BJ (cell line): Measurements from ENCODE around the gene CIB4. TPM values are rescaled to one million over a fixed set of nuclear protein-coding genes. Genes with fewer than 3 reads are reported as not detected.

Source experiments
- CTCF ChIA-PET: fragments of 350-600 bp; formaldehyde crosslinking; extraction: SDS; loops from one replicate; lab custom pipeline; 2021; ENCODE audit warnings: antibody characterized with exemption, inconsistent platforms; lab: Yijun Ruan, JAX
- POLR2A ChIA-PET: fragments of 300-600 bp; sonication (Branson Sonifier 250); formaldehyde crosslinking; extraction: SDS; loops from one replicate; lab custom pipeline; 2021; ENCODE audit warnings: antibody characterized with exemption; lab: Charles Lee
- DNase-seq: peaks from one replicate; pipeline ENCODE4 v3.0.0-alpha.2; 2011; ENCODE audit warnings: low read depth
- H3K27me3 ChIP-seq: 2 replicates; pipeline ENCODE4 v1.6.0; 2011; ENCODE audit warnings: low read length; ENCODE audit not compliant: control insufficient read depth, insufficient read depth
- H3K36me3 ChIP-seq: 2 replicates; pipeline ENCODE4 v1.5.1; 2011; ENCODE audit warnings: low read length; ENCODE audit not compliant: control insufficient read depth, insufficient read depth
- H3K4me3 ChIP-seq: 2 replicates; pipeline ENCODE4 v1.5.1; 2011; ENCODE audit warnings: low read depth, mild to moderate bottlenecking, control low read depth, low read length
- CTCF ChIP-seq: IDR thresholded peaks from 2 replicates; pipeline ENCODE4 v1.5.1; 2011; ENCODE audit warnings: low read depth, mild to moderate bottlenecking, control low read depth, inconsistent platforms, low read length, moderate library complexity; ENCODE audit not compliant: insufficient read depth
- polyA plus RNA-seq: library from polyadenylated mRNA; depleted of rRNA; stranded (reverse); fragments of >200 nt; gene quantifications from 2 replicates; pipeline ENCODE4 v1.2.3, GENCODE V29; 2011

Gene CIB4
- polyA plus RNA-seq, 1 experiment, result not detected

DNA sequence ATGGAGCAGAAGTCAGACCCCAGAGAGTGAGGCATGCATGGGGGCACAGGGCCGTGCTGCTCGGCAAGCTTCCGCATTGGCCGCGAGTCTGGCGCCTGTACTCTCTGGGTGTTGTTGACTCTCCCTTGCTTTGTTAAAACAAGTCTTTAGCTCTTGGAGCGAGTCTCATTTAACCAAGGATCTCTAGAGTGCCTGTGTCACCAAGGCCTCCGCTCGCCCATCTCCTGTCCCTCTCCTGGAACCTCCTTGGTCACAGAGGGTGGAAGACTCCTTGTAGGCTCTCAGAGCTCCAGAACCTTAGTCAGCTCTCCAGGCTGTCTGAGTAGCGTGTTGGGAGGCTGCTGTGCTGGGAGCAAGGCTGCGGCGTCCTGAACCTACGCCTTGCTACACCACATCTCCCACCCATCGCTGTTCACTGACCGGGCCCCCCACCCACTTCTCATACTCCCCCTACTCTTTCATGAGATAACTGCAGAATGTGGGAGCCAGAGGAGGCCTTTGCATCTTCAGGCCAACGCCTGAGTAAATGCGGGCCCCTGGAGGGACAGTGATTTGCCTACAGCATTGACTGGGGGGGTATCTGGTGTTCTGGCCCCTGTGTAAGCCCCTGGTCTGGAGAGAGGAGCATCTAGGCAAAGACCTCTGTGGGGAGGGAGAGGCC, 66.1 kb downstream of the CIB4 start:
- POLR2A ChIA-PET, result no interaction called here
- Histone ChIP-seq H3K36me3 (no peaks in the 10 kb centered on the region), H3K27me3 (peaks cover 21% of the 10 kb centered on the region), H3K4me3 (no peak overlapping the region)
- TF ChIP-seq CTCF, result no peak
- DNase-seq, result no peak
- CTCF ChIA-PET, result interaction anchor here (1.4 kb wide), 1 partner anchor 72 kb away, joined by 3 read pairs; no protein-coding TSS in a partner anchor

DNA sequence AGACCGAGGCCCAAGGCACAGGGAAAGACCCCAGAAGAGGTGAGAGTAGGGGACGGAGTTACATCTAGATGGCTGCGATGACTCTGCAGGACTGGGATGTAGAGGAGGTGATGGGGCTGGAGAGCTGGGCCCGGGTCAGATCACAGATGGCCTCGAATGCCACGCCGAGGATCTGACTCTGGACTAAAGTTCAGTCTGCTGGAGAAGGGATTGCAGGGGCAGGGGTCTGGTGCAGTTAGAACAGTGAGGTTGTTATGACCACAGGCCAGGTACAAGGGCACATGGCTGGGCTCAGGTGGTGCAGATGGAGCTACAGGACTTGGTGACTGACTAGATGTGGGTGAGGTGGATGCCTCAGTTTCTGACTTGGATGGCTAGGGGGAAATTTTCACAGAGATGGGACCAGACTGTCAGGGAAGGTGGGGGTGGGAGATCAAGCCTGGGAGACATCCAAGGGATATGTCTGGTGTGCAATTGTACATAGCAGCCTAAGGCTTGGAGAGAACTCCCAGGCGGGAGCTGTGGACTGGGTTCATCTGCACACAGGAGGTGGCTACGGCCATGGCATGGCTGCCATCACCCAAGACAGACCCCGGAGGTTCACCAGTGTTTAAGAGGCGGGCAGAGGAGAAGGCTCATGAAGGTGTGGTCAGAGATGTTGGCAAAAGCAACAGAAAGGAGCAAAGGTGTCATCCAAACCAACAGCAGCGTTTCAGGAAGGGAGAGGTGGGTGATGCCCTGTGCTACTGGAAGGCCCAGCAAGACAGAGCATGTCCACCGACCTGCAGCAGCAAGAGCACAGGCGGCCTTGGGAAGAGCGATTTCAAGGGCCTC, 66.9 kb downstream of the CIB4 start:
- no peaks in the 10 kb centered on the region for H3K36me3 ChIP-seq
- TF ChIP-seq CTCF, result no peak
- ChIA-PET CTCF (interaction anchor here (0.8 to 1.4 kb wide), 2 partner anchors 70 to 72 kb away, joined by 3 to 4 read pairs; no protein-coding TSS in a partner anchor), POLR2A (no interaction called here)
- H3K4me3 ChIP-seq, result no peak overlapping the region
- H3K27me3 ChIP-seq, result peaks cover 16% of the 10 kb centered on the region
- DNase-seq, result no peak

- TF ChIP-seq CTCF, result no peak
- H3K4me3 ChIP-seq, result no peak overlapping the region
- H3K27me3 ChIP-seq, result peaks cover 9% of the 10 kb centered on the region
- no peaks in the 10 kb centered on the region for H3K36me3 ChIP-seq
- DNase-seq, result no peak
- ChIA-PET POLR2A (no interaction called here), CTCF (interaction anchor here (0.8 kb wide), 1 partner anchor 70 kb away, joined by 4 read pairs; no protein-coding TSS in a partner anchor)
These were observed 67.8 kb downstream of the CIB4 start for GRCh38 chr2:26573241-26573925.

DNA sequence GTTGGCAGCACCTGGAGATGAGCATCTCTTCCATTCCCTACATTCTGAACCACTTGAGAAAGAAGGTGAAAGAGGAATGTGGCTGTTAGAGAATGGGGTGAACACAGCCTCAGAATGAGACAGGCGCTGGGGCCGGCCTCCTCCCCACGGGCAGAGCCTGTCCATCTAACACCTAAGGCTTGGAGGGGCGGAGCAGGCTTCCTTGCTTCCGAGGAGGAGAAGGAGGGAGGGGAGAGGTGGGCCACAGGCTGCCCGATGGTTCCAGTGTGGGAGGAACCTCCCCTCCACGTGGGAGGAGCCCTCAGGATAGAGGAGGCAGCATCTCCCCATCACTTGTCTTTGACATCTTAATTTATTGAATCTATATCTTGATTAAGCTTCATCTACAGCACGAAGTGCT, 68.6 kb downstream of the CIB4 start:
- ChIA-PET POLR2A (no interaction called here), CTCF (no interaction called here)
- Histone ChIP-seq H3K27me3 (peaks cover 8% of the 10 kb centered on the region), H3K36me3 (no peaks in the 10 kb centered on the region), H3K4me3 (no peak overlapping the region)
- no peak for DNase-seq
- no peak for TF ChIP-seq CTCF

DNA sequence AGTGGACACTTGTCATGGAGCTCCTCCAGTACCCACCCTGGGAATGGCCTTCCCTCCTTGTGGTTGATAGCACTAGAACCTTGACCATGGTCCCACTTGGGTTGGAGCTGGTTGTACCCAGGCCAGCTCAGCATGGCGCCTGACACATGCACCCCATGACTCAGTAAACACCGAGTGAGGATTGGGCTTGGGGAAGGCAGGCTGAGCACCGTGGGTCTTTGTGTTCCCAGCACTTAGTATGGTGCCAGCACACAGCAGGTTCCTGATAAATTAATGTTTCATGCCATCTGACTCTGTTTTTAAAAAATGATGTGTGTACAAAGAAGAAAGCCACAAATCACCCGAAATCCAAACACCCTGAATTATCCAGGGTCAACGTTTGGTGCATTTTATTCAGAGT, 69.8 kb downstream of the CIB4 start:
- Histone ChIP-seq H3K4me3 (no peak overlapping the region), H3K36me3 (no peaks in the 10 kb centered on the region), H3K27me3 (peaks cover 6% of the 10 kb centered on the region)
- TF ChIP-seq CTCF, result no peak
- no peak for DNase-seq
- ChIA-PET CTCF (no interaction called here), POLR2A (no interaction called here)
